HepG2 (cell line): ENCODE data around the gene ZBED5. TPM values are rescaled to one million over a fixed set of nuclear protein-coding genes. Genes with fewer than 3 reads are reported as not detected.

Experiments
- ELF4 ChIP-seq: sonication (generic); formaldehyde crosslinking; IDR thresholded peaks from 2 replicates; pipeline ENCODE4 v1.5.0; 2020; ENCODE audit warnings: missing genetic modification reagents, mild to moderate bottlenecking, moderate library complexity, borderline replicate concordance
- ETV5 ChIP-seq: IDR thresholded peaks from 2 replicates; pipeline ENCODE4 v1.6.1; 2018; ENCODE audit warnings: missing biosample characterization, missing genetic modification reagents, inconsistent platforms, borderline replicate concordance
- FOXA3 ChIP-seq: IDR thresholded peaks from 2 replicates; pipeline ENCODE4 v1.6.1; 2016; ENCODE audit warnings: missing genetic modification reagents, missing compliant biosample characterization
- HMG20A ChIP-seq: IDR thresholded peaks from 2 replicates; pipeline ENCODE4 v1.6.1; 2016; ENCODE audit warnings: borderline replicate concordance
- HOXA7 ChIP-seq: sonication (generic); formaldehyde crosslinking; IDR thresholded peaks from 2 replicates; pipeline ENCODE4 v1.8.1; 2022; ENCODE audit warnings: mild to moderate bottlenecking, missing genetic modification reagents, moderate library complexity
- KLF11 ChIP-seq: IDR thresholded peaks from 2 replicates; pipeline ENCODE4 v1.6.1; 2016; ENCODE audit warnings: missing compliant biosample characterization
- MTF2 ChIP-seq: sonication (generic); formaldehyde crosslinking; IDR thresholded peaks from 2 replicates; pipeline ENCODE4 v1.5.0; 2020; ENCODE audit warnings: missing genetic modification reagents, borderline replicate concordance
- NFE2 ChIP-seq: sonication (generic); formaldehyde crosslinking; IDR thresholded peaks from 2 replicates; pipeline ENCODE4 v1.4.0; 2020; ENCODE audit warnings: missing genetic modification reagents
- NR2F6 ChIP-seq, 2 experiments: IDR thresholded peaks; 2 replicates each; pipeline ENCODE4 v1.6.1; 2016; ENCODE audit warnings: antibody characterized with exemption in 1 of 2, mild to moderate bottlenecking in 1 of 2
- RORA ChIP-seq: sonication (generic); formaldehyde crosslinking; IDR thresholded peaks from 2 replicates; pipeline ENCODE4 v1.5.0; 2020; ENCODE audit warnings: mild to moderate bottlenecking, missing genetic modification reagents, moderate library complexity
- SOX6 ChIP-seq, 2 experiments: fragments of 450-650 bp in 1 of 2; sonication (generic) in 1 of 2; formaldehyde crosslinking in 1 of 2; IDR thresholded peaks; 2 replicates each; pipeline versions ENCODE4 v1.4.0 to v1.6.1; 2017 to 2020; ENCODE audit warnings: antibody characterized with exemption in 1 of 2, mild to moderate bottlenecking in 1 of 2, missing genetic modification reagents in 1 of 2
- TCF7L2 ChIP-seq: IDR thresholded peaks from 2 replicates; pipeline ENCODE4 v1.6.1; 2011; ENCODE audit warnings: mild to moderate bottlenecking, low read depth, low read length, moderate library complexity
- ZFYVE20 ChIP-seq: sonication (generic); formaldehyde crosslinking; IDR thresholded peaks from 2 replicates; pipeline ENCODE4 v1.8.0; 2023; ENCODE audit warnings: low read depth, mild to moderate bottlenecking, moderate library complexity, missing genetic modification reagents, borderline replicate concordance
- ZNF33A ChIP-seq: sonication (generic); formaldehyde crosslinking; IDR thresholded peaks from 2 replicates; pipeline ENCODE4 v1.5.1; 2020; ENCODE audit warnings: missing genetic modification reagents, mild to moderate bottlenecking, moderate library complexity, borderline replicate concordance
- ZNF33B ChIP-seq: sonication (generic); formaldehyde crosslinking; IDR thresholded peaks from 2 replicates; pipeline ENCODE4 v1.5.1; 2020; ENCODE audit warnings: mild to moderate bottlenecking, missing genetic modification reagents
- polyA plus RNA-seq, 8 experiments: library from polyadenylated mRNA; depleted of rRNA in 3 of 8; stranded (reverse) in 7 of 8; unstranded in 1 of 8; fragments of >200 nt; fragmentation: Illumina TruSeq in 4 of 8; extraction: Trizol in 4 of 8; gene quantifications; 2 replicates each; pipeline versions ENCODE4 v1.2.1 to v1.2.3, GENCODE V29; 2011 to 2016; ENCODE audit warnings: low read depth in 4 of 8, missing spikeins in 1 of 8, mixed read lengths in 1 of 8; ENCODE audit not compliant: insufficient read depth in 1 of 8
- total RNA-seq, 5 experiments: library from RNA; depleted of rRNA; stranded (reverse); fragments of >200 nt; fragmentation: Illumina TruSeq; extraction: Trizol; gene quantifications; 2 replicates each; pipeline ENCODE4 v1.2.3, GENCODE V29; 2016; ENCODE audit warnings: low read depth in 1 of 5
- TF ChIP-seq, protein P1 (sequence below): sonication (generic); formaldehyde crosslinking; IDR thresholded peaks from 2 replicates; pipeline ENCODE4 v1.4.0; 2020; ENCODE audit warnings: missing genetic modification reagents, borderline replicate concordance
- TF ChIP-seq, protein P2 (sequence below): sonication (generic); formaldehyde crosslinking; IDR thresholded peaks from 2 replicates; pipeline ENCODE4 v1.5.0; 2020; ENCODE audit warnings: missing genetic modification reagents
- TF ChIP-seq, protein P3 (sequence below): sonication (generic); formaldehyde crosslinking; IDR thresholded peaks from 2 replicates; pipeline ENCODE4 v1.8.1; 2023; ENCODE audit warnings: missing genetic modification reagents, mild to moderate bottlenecking, borderline replicate concordance
- TF ChIP-seq, protein P4 (sequence below): IDR thresholded peaks from 2 replicates; pipeline ENCODE4 v1.6.1; 2012; ENCODE audit warnings: low read depth, low read length, improper control_type of control experiment
- TF ChIP-seq, protein P5 (sequence below): IDR thresholded peaks from 2 replicates; pipeline ENCODE4 v1.6.1; 2016; ENCODE audit warnings: missing compliant biosample characterization, missing genetic modification reagents, borderline replicate concordance
- TF ChIP-seq, protein P6 (sequence below): sonication (generic); formaldehyde crosslinking; IDR thresholded peaks from 2 replicates; pipeline ENCODE4 v1.4.0; 2020; ENCODE audit warnings: mild to moderate bottlenecking, missing genetic modification reagents

ZBED5 gene
- total and polyA plus RNA-seq, 2 of the 13 experiments (the other 11 are each of a cell fraction or from before 2014, with no cell fraction given) = 18.2 to 38.6 TPM

DNA sequence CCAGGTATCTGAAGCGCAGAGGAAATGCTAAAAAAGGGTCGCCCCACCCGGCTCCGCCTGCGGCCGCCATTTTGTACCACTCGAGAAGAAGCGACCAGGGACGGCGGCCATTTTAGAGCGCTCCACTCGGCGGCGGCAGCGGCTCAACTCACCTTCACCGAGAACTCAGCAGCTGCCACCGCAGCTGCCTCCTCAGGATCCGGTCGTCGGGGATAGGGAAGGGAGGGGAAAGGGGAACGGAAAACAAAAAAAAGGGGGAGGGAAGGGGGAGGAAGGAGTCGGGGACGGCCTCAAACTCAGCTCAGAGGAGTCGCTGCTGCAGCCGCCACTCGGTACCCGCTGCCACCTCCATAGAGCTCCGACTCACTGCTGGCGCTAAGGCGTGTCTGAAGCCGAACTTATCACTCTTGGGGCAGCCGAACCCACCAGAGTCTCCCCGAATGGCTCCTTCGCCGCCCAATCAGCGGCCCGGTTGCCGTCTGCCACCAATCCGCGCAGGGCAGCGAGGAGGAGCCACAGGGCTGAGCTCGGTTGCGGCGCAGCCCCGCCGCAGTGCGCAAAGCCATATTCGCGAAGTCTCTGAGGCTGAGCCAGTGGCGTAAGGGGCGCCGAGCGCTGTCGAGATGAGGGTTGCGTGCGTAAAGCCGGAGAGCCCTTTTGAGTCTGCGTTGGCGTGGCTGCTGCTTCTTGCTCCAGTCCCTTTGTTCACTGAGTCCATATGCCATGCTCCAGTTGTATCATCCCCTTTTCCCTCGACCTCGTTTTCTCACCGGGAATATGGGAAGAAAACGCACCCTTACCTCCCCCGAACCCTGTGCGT, 49.1 kb downstream of the ZBED5 start, which contains the start of gene EIF4G2 (continued):
- TF ChIP-seq ETV5 (CRISPR knock-in tag) (no peak; the same call in 1 of the 2 replicates), FOXA3 (CRISPR knock-in tag) (peak; percentile 37; the same call in 1 of the 2 replicates), TCF7L2 (no peak), ZFYVE20 (CRISPR knock-in tag) (0 out of 2 replicates have a peak, but pooled peaks have one; percentile 8), ZNF33B (CRISPR knock-in tag) (0 out of 2 replicates have a peak, but pooled peaks have one; percentile 67), KLF11 (peak; percentile 83; the same call in 1 of the 2 replicates), RORA (CRISPR knock-in tag) (no peak), MTF2 (CRISPR knock-in tag) (peak; percentile 62; the same call in 1 of the 2 replicates), NFE2 (CRISPR knock-in tag) (no peak), NR2F6 (IDR thresholded peaks at IDR 0.05) (no peak), NR2F6 (CRISPR knock-in tag; IDR thresholded peaks at IDR 0.05) (peak; percentile 41; the same call in 1 of the 2 replicates), ZNF33A (CRISPR knock-in tag) (no peak), SOX6 (IDR thresholded peaks at IDR 0.05) (no peak), SOX6 (CRISPR knock-in tag; IDR thresholded peaks at IDR 0.05) (0 out of 2 replicates have a peak, but pooled peaks have one; percentile 39), HOXA7 (CRISPR knock-in tag) (no peak), HMG20A (CRISPR knock-in tag) (0 out of 2 replicates have a peak, but pooled peaks have one; percentile 31), ELF4 (CRISPR knock-in tag) (no peak)
- TF ChIP-seq, protein P1, sequence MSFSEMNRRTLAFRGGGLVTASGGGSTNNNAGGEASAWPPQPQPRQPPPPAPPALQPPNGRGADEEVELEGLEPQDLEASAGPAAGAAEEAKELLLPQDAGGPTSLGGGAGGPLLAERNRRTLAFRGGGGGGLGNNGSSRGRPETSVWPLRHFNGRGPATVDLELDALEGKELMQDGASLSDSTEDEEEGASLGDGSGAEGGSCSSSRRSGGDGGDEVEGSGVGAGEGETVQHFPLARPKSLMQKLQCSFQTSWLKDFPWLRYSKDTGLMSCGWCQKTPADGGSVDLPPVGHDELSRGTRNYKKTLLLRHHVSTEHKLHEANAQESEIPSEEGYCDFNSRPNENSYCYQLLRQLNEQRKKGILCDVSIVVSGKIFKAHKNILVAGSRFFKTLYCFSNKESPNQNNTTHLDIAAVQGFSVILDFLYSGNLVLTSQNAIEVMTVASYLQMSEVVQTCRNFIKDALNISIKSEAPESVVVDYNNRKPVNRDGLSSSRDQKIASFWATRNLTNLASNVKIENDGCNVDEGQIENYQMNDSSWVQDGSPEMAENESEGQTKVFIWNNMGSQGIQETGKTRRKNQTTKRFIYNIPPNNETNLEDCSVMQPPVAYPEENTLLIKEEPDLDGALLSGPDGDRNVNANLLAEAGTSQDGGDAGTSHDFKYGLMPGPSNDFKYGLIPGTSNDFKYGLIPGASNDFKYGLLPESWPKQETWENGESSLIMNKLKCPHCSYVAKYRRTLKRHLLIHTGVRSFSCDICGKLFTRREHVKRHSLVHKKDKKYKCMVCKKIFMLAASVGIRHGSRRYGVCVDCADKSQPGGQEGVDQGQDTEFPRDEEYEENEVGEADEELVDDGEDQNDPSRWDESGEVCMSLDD = no peak
- TF ChIP-seq, protein P2, sequence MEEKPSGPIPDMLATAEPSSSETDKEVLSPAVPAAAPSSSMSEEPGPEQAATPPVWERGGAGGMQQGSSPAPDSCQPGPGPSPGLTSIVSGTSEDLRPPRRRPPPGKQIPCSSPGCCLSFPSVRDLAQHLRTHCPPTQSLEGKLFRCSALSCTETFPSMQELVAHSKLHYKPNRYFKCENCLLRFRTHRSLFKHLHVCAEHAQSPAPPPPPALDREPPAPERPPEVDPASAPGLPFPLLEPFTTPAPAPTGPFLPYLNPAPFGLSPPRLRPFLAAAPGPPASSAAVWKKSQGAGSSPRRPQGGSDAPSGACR (CRISPR knock-in tag) = no peak
- TF ChIP-seq, protein P3, sequence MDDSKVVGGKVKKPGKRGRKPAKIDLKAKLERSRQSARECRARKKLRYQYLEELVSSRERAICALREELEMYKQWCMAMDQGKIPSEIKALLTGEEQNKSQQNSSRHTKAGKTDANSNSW (CRISPR knock-in tag) = no peak; the same call in 1 of the 2 replicates
- TF ChIP-seq, protein P4, sequence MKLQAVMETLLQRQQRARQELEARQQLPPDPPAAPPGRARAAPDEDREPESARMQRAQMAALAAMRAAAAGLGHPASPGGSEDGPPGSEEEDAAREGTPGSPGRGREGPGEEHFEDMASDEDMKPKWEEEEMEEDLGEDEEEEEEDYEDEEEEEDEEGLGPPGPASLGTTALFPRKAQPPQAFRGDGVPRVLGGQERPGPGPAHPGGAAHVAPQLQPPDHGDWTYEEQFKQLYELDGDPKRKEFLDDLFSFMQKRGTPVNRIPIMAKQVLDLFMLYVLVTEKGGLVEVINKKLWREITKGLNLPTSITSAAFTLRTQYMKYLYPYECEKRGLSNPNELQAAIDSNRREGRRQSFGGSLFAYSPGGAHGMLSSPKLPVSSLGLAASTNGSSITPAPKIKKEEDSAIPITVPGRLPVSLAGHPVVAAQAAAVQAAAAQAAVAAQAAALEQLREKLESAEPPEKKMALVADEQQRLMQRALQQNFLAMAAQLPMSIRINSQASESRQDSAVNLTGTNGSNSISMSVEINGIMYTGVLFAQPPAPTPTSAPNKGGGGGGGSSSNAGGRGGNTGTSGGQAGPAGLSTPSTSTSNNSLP = no peak
- TF ChIP-seq, protein P5, sequence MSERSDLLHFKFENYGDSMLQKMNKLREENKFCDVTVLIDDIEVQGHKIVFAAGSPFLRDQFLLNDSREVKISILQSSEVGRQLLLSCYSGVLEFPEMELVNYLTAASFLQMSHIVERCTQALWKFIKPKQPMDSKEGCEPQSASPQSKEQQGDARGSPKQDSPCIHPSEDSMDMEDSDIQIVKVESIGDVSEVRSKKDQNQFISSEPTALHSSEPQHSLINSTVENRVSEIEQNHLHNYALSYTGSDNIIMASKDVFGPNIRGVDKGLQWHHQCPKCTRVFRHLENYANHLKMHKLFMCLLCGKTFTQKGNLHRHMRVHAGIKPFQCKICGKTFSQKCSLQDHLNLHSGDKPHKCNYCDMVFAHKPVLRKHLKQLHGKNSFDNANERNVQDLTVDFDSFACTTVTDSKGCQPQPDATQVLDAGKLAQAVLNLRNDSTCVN (CRISPR knock-in tag) = peak; percentile 27; the same call in 1 of the 2 replicates
- TF ChIP-seq, protein P6, sequence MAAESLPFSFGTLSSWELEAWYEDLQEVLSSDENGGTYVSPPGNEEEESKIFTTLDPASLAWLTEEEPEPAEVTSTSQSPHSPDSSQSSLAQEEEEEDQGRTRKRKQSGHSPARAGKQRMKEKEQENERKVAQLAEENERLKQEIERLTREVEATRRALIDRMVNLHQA = no peak
